ENCODE data around the gene BRD4.

The BRD4 gene

GRCh38 chr19:15222738-15223648, 109.3 kb downstream of the BRD4 start:
- DNase-seq (ENCODE audit: insufficient read length) (peak; percentile 98), FAIRE-seq (peak; percentile 84)
- no peak for TF ChIP-seq POLR2AphosphoS5 (IDR thresholded peaks at IDR 0.05; ENCODE audit: low read depth, low read length)
- TF ChIP-seq POLR2A (IDR thresholded peaks at IDR 0.05; ENCODE audit: low read depth, low read length) = no peak
- no peak for TF ChIP-seq TAF1 (IDR thresholded peaks at IDR 0.05; ENCODE audit: borderline replicate concordance, low read depth, low read length)

- DNase-seq (ENCODE audit: insufficient read length) = no peak
- FAIRE-seq = no peak
- TF ChIP-seq POLR2AphosphoS5 (IDR thresholded peaks at IDR 0.05; ENCODE audit: low read depth, low read length) (no peak), TAF1 (IDR thresholded peaks at IDR 0.05; ENCODE audit: borderline replicate concordance, low read depth, low read length) (no peak), POLR2A (IDR thresholded peaks at IDR 0.05; ENCODE audit: low read depth, low read length) (no peak)
These were observed 111.5 kb downstream of the BRD4 start for GRCh38 chr19:15220833-15221232.

DNA sequence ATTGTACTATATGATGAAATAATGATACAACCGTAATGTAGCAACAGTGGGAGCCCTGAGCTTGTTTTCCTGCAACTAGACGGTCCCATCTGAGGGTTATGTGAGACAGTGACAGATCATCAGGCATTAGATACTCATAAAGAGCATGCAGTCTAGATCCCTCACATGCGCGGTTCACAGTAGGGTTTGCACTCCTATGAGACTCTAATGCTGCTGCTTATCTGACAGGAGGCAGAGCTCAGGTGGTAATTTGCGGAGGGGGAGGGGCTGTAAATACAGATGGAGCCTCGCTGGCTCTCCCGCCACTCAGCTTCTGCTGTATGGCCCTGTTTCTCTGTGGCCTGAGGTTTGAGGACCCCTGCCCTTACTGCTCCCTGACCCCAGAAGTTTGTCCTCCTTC, 113.8 kb downstream of the BRD4 start:
- DNase-seq (ENCODE audit: insufficient read length) = no peak
- TF ChIP-seq POLR2AphosphoS5 (IDR thresholded peaks at IDR 0.05; ENCODE audit: low read depth, low read length) = no peak
- TF ChIP-seq TAF1 (IDR thresholded peaks at IDR 0.05; ENCODE audit: borderline replicate concordance, low read depth, low read length) = no peak
- TF ChIP-seq POLR2A (IDR thresholded peaks at IDR 0.05; ENCODE audit: low read depth, low read length) = no peak
- no peak for FAIRE-seq

GRCh38 chr19:15216363-15216762, 116.0 kb downstream of the BRD4 start:
- no peak for TF ChIP-seq TAF1 (IDR thresholded peaks at IDR 0.05; ENCODE audit: borderline replicate concordance, low read depth, low read length)
- TF ChIP-seq POLR2A (IDR thresholded peaks at IDR 0.05; ENCODE audit: low read depth, low read length) = no peak
- no peak for TF ChIP-seq POLR2AphosphoS5 (IDR thresholded peaks at IDR 0.05; ENCODE audit: low read depth, low read length)
- DNase-seq (ENCODE audit: insufficient read length) (no peak), FAIRE-seq (no peak)

- TF ChIP-seq POLR2A (IDR thresholded peaks at IDR 0.05; ENCODE audit: low read depth, low read length) (no peak), POLR2AphosphoS5 (IDR thresholded peaks at IDR 0.05; ENCODE audit: low read depth, low read length) (no peak), TAF1 (IDR thresholded peaks at IDR 0.05; ENCODE audit: borderline replicate concordance, low read depth, low read length) (no peak)
- DNase-seq (ENCODE audit: insufficient read length) (no peak), FAIRE-seq (no peak)
These were observed 118.5 kb downstream of the BRD4 start for GRCh38 chr19:15213715-15214381.

DNA sequence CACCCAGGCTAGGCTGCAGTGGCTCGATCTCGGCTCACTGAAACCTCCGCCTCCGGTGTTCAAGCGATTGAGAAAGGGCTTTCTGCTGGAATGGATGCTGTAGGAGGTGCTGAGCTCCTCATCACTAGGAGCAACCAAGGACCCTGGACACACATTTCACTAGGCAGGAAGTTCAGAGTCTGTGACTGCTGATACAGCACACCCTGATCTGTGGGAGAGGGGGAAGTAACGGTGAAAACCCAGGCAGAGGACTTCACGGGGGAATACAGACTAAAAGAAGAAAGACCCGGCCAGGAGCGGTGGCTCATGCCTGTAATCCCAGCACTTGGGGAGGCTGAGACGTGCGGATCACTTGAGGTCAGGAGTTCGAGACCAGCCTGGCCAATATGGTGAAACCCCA, 119.6 kb downstream of the BRD4 start:
- TF ChIP-seq TAF1 (IDR thresholded peaks at IDR 0.05; ENCODE audit: borderline replicate concordance, low read depth, low read length) = no peak
- no peak for TF ChIP-seq POLR2AphosphoS5 (IDR thresholded peaks at IDR 0.05; ENCODE audit: low read depth, low read length)
- TF ChIP-seq POLR2A (IDR thresholded peaks at IDR 0.05; ENCODE audit: low read depth, low read length) = no peak
- FAIRE-seq (no peak), DNase-seq (ENCODE audit: insufficient read length) (no peak)

DNA sequence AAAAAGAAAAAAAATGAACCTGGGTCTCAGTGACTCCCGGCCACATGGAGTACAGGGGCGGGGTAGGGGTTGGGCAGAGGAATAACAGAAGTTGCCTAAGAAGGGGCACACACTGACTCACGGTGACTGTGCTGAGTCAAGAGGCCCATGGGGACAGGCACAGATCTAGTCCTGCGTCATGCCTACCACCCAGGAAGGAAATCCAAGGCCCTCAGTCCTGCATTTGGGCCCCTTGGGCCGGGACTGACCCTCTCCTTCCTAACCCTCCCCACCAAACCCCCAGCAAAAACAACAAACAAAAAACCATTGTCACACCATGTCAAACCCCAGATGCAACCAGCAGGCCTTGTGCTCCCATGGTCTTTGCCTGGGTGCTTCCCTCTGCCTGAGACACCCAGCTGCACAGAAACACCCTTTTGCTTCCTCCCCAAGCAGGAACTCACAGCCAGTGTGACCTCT, 122.0 kb downstream of the BRD4 start:
- DNase-seq (ENCODE audit: insufficient read length) (no peak), FAIRE-seq (no peak)
- TF ChIP-seq TAF1 (IDR thresholded peaks at IDR 0.05; ENCODE audit: borderline replicate concordance, low read depth, low read length) = no peak
- no peak for TF ChIP-seq POLR2AphosphoS5 (IDR thresholded peaks at IDR 0.05; ENCODE audit: low read depth, low read length)
- TF ChIP-seq POLR2A (IDR thresholded peaks at IDR 0.05; ENCODE audit: low read depth, low read length) = no peak

- DNase-seq (ENCODE audit: insufficient read length) (no peak), FAIRE-seq (no peak)
- no peak for TF ChIP-seq TAF1 (IDR thresholded peaks at IDR 0.05; ENCODE audit: borderline replicate concordance, low read depth, low read length)
- TF ChIP-seq POLR2A (IDR thresholded peaks at IDR 0.05; ENCODE audit: low read depth, low read length) = no peak
- TF ChIP-seq POLR2AphosphoS5 (IDR thresholded peaks at IDR 0.05; ENCODE audit: low read depth, low read length) = no peak
These were observed 130.8 kb downstream of the BRD4 start for GRCh38 chr19:15201374-15202023.

GRCh38 chr19:15200553-15201364, 131.6 kb downstream of the BRD4 start, which contains the start of gene NOTCH3:
Gene NOTCH3 (minus strand): TSS chr19:15200995. CDS start chr19:15200905, 90 bp downstream.
- no peak for FAIRE-seq
- no peak for DNase-seq (ENCODE audit: insufficient read length)
- TF ChIP-seq POLR2AphosphoS5 (IDR thresholded peaks at IDR 0.05; ENCODE audit: low read depth, low read length) (no peak), TAF1 (IDR thresholded peaks at IDR 0.05; ENCODE audit: borderline replicate concordance, low read depth, low read length) (no peak), POLR2A (IDR thresholded peaks at IDR 0.05; ENCODE audit: low read depth, low read length) (no peak)

GRCh38 chr19:15199661-15200552, 132.4 kb downstream of the BRD4 start:
- DNase-seq (ENCODE audit: insufficient read length) (no peak), FAIRE-seq (no peak)
- TF ChIP-seq TAF1 (IDR thresholded peaks at IDR 0.05; ENCODE audit: borderline replicate concordance, low read depth, low read length) (no peak), POLR2A (IDR thresholded peaks at IDR 0.05; ENCODE audit: low read depth, low read length) (no peak), POLR2AphosphoS5 (IDR thresholded peaks at IDR 0.05; ENCODE audit: low read depth, low read length) (no peak)
